NK-92 treated with Interleukin-12 subunit alpha and Interleukin-12 subunit beta, amount 100 ng/mL, for 24 hours (cell line): ENCODE results near the gene EFNA5.

Source experiments
- DNase-seq: peaks from one replicate; lab custom pipeline; 2025; lab: John Stamatoyannopoulos, UW

EFNA5 gene

DNA sequence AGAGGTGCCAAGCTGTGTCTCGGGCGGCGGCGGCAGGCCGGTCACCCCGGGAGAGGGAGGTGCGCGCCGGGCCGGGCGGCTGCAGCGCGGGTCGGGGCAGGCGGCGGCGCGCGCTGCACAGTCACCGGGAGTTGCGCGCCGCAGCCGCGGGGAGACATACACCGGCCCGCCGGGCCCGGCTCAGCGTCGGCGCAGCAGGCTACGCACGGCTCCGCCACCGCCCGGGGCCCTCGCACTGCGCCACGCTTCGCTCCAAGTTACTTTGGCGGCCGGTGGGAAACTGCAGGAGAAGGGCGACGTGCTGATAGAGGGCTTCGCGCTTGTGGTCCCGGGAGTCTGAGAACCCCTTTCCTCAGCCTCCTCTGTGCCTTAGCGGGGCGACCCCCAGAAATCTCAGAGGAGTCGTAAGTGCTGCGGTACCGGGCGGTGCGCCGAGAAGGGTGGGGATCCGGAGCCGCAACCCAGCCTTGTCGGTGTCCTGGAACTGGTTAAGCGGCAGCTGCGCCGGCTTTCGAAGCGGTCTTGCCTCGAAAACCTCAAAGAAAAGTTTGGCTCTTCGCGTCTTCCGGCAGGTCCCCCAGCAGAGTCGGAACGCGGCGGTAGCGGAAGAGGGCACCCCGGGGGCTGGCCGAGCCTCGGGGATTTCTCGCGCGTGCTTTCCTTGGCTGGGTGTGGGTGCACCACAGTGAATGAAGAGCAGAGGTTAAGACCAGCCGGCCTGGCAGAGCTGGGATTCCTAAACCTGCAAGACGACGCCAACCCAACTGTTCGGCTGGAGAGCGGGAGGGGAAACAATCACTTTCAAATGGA is at the start of gene EFNA5:
Gene EFNA5, minus strand, starts transcription at position 6 of the 810 bp plus-strand sequence.
- DNase-seq = no peak

DNA sequence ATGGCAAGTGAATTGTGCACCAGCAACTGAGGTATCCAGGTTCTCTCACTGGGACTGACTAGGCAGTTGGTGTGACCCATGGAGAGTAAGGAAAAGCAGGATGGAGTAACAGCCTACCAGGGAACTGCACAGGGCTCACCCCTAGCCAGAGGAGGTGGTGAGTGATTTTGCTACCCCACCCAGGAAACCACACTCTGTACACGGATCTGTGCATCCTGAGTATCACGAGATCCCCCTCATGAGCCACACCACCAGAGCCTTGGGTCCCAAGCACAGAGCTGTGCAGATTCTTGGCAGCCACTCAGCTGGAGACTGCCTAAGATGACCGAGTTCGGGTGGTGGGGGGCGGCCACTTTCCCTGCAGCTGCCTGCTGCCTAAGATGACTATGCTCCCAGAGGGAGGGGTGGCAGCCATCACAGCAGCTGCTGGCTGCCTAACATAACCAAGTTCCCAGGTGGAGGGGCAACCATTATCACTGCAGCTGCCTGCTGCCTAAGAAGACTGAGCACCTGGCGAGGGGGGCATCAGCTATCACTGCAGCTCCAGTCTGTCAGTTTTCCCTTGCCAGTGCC is 48.4 kb upstream of the EFNA5 start:
- no peak for DNase-seq

DNA sequence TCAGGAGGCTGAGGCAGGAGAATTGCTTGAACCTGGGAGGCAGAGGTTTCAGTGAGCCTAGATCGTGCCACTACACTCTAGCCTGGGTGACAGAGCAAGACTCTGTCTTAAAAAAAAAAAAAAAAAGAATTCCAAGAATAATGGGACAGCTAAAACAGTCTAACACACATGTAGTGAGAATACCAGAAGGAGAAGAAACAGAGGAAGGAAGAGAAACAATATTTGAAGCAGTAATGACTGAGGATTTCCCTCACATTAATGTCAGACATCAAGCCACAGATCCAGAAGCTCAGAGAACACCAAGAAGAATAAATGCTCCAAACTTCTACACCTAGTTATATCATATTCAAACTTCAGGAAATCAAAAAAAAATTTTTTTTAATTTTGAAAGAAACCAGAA is 47.1 kb upstream of the EFNA5 start:
- no peak for DNase-seq

DNA sequence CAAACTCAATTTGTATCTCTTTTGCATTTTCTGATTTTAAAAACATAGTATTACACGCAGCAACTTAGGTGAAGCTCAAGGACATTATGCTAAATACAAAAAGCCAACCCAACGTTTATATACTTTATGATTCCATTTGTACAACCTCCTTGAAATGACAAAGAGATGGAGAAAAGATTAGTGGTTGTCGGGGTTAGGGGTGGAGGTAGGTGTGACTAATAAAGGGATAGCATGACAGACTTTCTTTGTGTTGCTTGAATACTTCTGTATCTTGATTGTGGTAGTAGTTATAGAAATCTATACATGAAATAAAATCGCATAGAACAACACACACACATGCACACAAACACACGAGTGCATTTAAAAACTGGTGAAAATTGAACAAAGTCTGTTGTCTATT is 42.5 kb upstream of the EFNA5 start:
- no peak for DNase-seq

DNA sequence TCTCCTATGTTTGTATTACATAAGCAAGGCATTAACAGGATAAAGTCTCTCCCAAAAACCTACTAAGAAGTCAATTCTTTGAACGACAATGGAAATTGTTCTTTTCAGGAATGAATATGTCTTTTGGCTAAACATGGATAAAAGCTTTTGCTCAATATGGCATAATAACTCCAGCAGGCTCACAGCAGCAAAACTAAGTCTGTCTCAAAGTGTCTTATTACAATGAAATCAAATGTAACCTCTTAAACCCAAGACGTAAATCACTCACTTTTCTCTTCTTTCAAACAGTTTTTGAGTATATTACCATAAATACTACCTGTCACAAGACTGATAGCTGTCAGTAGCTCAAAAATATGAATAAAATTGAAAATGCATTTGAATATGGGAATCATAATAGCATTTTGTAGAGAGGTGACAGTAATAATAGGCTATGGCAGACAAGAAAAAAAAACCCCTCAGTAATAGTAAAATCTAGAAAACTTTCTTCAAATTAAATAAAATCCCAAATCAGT is 41.7 kb upstream of the EFNA5 start:
- no peak for DNase-seq

DNA sequence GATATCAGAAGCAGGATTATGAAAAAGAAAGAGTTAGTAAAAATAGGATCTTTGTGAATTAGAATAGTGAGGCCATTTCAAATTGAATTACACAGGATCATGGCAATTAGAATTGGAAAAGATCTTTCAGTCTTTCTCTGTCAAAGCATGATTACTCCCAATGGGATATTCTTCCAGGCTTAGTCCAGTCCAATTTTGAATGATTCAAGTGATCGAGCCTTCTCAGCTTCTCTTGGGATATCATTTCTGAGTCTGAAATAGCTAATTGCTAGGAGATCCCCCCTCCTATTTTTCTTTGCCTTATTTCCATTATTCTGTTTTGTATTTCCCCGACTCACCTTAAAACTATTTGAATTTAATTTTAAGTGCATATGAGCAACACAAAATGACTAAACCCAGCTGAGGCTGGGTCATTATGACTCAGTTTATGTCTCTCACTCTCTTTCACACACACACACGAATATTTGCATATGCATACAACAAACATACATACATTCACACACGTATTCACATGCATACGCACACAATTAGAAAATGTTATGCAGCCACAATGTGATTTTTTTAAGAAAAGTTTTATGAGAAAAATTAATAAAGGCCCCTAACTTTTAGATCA is 34.8 kb upstream of the EFNA5 start:
- no peak for DNase-seq

DNA sequence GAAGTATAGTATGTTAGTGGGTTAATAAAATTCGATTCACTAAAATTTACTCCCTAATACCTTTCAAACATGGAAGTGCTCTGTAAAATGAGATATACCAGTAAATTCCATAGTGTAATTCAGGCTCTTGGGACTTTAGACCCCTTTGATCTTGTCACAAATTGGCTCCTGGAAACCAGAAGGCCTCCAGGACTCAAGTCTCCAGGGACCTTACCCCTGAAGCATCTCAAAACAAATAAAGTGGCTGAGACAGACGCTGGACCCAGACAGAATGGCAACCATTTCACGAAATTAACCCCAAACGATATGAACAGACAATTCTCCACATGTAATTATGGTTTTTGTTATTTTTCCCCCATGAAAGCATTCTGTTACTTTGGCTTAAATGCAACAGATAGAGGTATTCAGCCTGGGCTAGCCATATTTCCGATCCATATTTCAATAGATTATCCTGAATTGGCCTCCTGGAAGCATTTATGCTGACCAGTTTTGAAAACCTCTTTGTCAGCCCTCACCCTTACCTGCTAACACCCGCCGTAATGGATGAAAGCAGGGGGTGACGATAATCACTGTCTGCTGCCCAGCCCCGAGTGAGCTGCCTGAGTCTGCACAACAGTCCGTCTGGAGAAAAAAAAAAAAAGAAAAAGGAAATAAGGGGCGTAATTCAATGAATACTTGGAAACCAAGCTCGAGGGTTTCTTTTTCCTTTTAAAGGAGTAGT is 34.1 kb upstream of the EFNA5 start:
- DNase-seq = no peak

DNA sequence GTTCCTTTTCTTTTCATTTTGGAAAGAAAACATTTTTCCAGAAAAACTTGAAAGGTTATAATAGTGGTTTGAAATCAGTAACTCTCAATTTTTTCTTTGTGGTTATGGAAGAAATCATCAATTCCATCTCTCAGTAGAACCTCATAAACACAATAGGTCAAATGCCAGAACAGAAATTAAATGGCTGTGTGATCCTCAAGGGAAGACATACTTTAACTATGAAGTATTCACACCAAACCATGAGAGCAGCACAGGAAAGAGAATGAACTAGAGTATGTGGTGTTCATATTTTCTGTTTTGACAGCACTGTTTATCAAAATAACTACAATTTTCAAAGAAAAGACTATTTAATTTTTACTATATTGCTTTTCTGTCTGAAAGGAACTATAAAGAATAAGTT is 29.7 kb upstream of the EFNA5 start:
- no peak for DNase-seq

DNA sequence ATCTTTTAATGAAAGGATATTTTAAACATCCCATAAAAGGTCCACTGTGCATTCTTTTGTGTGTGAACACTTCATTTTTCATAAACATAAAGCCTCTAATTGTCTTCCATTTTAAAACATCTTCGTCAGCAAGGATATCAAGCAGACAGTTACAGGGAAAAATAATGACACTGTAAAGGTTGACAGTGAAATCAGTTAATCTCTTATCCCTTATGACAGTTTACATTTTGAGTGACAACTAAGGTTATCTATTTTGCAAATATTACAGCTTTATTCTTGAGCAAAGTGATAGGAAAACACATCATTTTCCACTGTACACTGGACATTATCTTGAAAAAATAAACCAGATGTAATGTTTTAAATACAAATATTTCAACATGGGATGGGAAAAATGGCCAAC is 28.7 kb upstream of the EFNA5 start:
- no peak for DNase-seq

DNA sequence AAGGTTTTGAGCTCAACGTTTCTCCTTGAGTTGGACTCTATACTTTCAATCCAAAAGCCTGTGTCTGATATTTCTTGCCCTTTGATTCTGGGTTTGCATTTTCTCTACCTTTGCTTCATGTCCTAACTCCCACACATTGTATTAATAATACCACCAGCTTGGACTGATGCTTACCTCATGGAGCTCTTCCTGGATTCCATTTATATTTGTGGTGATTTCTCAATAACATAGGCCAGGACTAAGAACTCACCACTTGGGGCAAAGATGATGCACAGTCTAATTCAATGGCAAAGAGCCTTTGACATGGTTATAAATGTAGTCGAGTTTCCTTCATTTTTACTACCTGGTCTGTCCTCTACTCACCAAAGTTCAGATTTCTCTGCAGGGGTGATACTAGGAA is 27.5 kb upstream of the EFNA5 start:
- no peak for DNase-seq

DNA sequence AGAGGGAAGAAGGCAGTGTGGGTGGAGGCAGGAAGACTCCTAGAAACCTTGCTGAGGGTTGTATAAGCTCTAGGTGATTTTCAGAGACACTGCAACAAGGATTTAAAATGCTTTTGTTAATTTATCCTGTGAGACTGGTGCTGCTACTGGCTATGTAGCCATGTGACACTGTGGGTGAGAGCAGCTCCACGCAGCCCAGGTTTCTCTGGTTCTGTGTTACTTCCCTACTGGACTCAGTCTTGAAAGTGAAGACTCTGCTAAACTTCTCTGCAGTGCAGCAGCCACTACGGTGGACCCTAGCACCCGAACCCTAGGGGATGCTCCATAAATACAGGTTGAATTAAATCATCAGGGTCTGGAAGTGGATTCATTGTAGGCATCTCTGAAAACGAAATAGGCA is 25.8 kb upstream of the EFNA5 start:
- no peak for DNase-seq

DNA sequence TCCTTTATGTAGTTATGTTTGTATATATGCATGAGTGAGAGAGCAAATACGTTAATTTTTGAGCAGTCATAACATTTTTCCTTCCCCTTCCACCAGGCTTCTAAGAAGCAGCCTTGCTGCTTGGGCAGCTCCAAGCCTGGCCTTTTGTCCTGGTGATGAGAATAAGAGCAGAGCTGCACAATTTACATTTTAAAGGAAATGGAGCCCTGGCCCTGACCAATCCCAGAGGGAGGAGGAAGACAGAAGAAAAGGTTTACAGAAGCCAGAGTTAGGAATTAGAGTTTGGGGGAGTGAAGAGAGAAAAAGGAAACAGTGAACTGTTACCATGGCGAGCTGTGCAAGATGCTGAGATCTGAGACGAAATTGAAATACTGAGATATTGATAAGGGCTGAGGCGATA is 25.3 kb upstream of the EFNA5 start:
- DNase-seq = no peak

DNA sequence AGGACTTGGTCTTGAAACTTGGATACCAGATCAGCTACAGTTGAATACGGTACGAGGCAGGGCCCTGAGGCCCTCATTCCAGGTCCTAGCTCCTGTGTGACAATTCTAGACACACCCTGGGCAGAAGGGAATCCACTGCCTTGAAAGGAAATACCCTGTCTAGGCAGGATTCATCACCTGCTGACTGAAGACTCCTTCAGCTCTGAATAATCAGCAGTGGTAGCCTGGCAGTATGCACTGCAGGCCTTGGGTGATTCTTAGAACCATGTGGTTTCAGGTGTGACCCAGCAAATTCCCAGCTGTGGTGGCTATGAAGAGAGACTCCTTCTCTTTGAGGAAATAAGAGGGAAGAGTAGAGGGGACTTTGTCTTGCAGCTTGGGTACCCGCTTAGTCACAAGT is 17.2 kb upstream of the EFNA5 start:
- no peak for DNase-seq

DNA sequence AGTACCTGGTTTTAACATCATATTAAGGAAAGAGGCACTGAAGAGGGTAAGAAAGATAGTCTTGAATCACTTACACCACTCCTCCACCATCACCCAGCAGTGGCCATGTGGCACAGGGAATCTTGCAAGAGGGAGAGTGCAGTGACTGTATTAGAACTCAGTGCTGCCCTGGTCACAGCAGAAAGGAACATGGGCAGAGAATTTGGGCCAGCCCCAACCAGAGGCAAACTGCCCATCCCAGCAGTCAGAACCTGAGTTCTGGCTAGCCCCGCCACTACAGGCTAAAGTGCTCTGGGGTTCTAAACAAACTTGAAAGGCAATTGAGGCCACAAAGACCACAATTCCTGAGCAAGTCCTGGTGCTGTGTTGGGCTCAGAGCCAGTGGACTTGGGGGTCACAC is 16.7 kb upstream of the EFNA5 start:
- DNase-seq = no peak

DNA sequence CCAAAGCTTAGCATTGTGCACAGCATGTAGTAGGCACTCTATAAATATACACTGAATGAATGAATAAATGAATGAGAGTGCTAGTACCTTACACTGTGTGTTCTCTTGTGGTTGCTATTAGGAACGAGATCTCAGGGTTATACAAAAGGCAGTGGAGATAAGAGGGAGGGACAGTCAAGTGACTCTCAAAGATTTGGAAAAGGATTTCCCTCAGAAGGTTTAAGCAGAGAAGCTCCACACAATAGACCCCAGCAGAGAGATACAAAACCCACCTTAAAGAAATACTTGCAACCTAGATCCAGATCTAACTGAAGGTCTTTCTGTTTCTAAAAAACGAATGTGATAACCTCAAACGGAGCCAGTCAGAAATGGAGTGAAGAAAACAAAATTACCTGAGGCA is 11.8 kb upstream of the EFNA5 start:
- DNase-seq = no peak

DNA sequence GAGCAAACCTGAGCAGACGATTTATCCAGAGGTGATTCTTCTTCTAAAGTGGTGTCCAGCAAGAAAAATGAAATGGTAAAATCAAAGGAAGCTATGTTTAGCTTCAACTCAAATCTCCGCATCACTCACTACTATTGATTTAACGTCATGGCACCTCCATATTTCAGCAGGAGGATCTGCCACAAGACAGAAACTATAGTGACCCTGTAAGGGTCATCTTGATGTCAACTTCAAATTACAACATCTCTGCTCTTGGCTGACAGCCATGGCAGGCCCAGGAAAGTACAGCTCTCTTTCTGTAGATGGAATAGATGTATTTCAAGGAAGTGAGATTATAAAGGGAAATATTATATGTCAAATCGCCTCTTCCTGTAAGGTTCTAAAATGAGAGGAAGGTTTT is 10.1 kb upstream of the EFNA5 start:
- DNase-seq = no peak

DNA sequence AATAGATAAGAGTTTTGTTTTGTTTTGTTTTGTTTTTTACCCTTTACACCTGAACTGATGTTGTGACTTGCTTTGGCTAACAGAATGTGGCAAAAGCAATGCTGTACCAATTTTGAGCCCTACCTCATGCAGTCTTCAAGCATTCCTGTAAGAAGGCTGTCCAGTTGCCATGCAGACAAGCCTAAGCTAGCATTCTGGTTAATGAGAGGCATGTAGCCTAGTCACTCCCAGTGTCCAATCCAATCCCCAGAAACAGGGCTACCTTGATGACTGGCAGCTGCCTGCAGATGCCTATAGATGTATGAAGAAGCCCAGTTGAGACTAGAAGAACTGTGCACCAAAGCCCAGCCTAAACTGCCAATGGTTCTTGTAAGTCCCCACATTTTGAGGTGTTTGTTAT is 9.4 kb upstream of the EFNA5 start:
- DNase-seq = no peak

DNA sequence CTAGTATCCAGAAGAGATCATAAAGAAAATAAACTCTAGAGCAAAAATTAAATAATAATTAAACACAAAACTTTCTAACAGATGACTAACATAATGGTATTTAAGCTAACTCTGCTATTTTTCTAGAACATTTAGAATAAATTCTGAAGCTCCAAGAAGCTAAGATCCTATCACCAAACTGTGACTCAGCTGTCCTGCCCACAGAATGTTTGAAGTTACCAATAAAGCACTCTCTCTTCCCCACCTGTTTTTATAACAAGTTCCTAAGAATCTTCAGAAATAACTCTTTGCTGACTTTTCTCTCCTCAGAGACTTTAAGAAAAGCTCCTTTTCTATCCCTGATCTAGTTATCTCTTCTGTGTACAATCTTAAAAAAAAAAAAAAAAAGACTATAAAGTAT is 6.0 kb upstream of the EFNA5 start:
- DNase-seq = no peak

DNA sequence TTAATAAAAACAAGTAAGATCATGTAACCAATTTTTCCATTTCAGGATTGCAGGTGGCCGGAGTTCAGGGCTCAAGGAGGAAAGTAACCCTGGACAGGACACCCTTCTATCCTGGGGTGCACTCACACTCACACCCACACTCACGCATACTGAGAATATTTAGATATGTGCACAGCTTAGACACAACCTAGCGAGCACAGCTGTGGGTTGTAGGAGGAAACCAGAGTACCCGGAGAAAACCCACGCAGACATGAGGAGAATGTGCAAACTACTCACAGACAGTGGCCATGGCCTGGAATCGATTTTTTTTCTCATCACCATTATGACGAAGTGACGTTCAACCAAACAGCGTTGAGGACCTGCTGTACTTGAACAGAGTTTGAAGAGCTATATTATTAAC is 4.5 kb upstream of the EFNA5 start:
- no peak for DNase-seq

DNA sequence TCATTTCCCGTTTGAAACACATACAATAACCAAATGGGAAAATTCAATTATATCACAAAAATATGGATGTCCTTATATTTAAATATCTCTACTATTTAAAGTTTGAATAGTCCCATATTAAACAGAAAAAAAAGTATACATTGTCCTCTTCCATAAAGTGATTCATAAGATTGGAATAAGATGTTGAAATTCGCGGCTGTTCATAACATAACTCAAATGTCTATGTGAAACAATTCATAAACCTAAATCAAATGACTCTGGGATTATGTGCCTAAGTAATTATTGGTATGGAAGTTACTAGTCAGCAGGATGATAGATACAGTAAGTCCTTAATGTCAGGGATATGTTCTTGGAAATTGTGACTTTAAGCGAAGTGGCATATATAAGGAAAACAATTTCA is 3.9 kb upstream of the EFNA5 start:
- DNase-seq = no peak

DNA sequence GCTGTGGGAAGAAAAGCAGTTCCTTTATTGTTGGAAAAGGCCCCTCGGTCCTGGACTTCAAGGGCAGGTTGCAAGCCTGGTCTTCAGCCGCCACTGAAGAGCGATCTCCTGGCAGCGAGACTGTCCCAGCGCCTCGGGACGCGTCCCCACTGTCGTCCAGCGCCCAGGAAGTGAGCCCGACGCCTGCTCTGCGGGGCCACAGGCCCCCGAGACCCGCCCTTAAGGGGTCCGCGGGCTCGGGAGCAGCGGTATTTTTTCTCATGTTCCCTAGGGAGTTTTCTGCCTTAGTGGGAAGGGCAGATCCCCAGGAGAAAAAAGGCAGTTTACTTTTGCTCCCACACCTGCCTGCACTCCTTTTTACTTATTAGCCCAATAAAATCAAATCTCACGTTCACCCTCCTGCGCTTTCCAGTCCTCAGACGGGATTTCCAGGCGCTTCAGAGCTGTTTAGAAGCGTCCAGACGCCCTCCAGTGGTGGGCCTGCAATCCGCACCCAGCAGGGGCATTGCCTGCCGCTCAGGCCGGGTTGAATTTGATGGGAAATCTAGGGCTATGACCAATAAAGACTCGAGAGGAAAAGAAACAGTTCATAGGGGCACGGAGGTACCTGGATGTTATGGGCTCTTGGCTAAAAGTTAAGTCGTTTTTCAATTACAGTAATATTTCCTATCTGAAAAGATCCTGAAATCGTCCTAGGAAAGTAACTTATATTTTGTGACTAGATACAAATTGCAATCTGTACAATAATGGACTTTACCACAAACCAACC is 2.8 kb upstream of the EFNA5 start:
- peak; percentile 65 for DNase-seq

DNA sequence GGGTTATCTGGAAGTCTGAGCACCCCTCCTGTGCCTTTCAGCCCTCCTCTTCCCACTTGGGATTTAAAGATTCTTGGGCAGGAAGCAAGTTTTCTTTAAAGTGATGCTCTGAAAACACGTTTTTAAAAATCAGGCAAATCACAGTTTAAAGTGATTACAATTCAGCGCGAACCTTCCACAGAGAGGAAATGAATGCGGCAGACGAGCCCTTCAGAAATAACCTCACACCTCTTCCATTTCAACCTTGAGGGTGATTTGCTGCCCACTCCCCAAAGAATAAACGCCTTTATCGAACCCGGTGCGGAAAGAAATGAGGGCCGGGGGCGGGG is 2.3 kb upstream of the EFNA5 start:
- DNase-seq = no peak
